Neural cell (in vitro differentiated cells): Measurements from ENCODE around the gene NRCAM. TPM values are rescaled to one million over a fixed set of nuclear protein-coding genes. Genes with fewer than 3 reads are reported as not detected.

ENCODE experiments used
- H2AFZ ChIP-seq: fragments of 200-600, 300-800 bp; sonication (generic), shearing (Covaris generic); 2 replicates; pipeline ENCODE4 v1.6.0; 2014; ENCODE audit warnings: low read depth, mild to moderate bottlenecking, antibody characterized with exemption, low read length, moderate library complexity
- H3F3A ChIP-seq: fragments of 200-600 bp; shearing (Covaris generic); 2 replicates; pipeline ENCODE4 v1.6.1; 2016; ENCODE audit warnings: mild to moderate bottlenecking, moderate library complexity, mixed read lengths, antibody characterized with exemption, low read length; ENCODE audit not compliant: insufficient read depth, poor library complexity, severe bottlenecking
- H3K27ac ChIP-seq: fragments of 200-600, 300-800 bp; sonication (generic), shearing (Covaris generic); 2 replicates; pipeline ENCODE4 v1.5.1; 2014; ENCODE audit warnings: mild to moderate bottlenecking, low read length, moderate library complexity
- H3K27me3 ChIP-seq: fragments of 300-800, 200-600 bp; sonication (generic), shearing (Covaris generic); 2 replicates; pipeline ENCODE4 v1.6.0; 2014; ENCODE audit warnings: mild to moderate bottlenecking, low read depth, low read length, moderate library complexity; ENCODE audit not compliant: insufficient read depth
- H3K36me3 ChIP-seq: fragments of 300-800, 200-600 bp; sonication (generic), shearing (Covaris generic); 2 replicates; pipeline ENCODE4 v1.5.1; 2014; ENCODE audit warnings: mild to moderate bottlenecking, antibody characterized with exemption, low read length, moderate library complexity; ENCODE audit not compliant: insufficient read depth
- H3K4me2 ChIP-seq: fragments of 300-800, 200-600 bp; sonication (generic), shearing (Covaris generic); 2 replicates; pipeline ENCODE4 v1.6.0; 2014; ENCODE audit warnings: mild to moderate bottlenecking, low read length
- H3K4me3 ChIP-seq: fragments of 300-800, 200-600 bp; sonication (generic), shearing (Covaris generic); 2 replicates; pipeline ENCODE4 v1.5.1; 2014; ENCODE audit warnings: mild to moderate bottlenecking, low read length, moderate library complexity
- H3K79me2 ChIP-seq: fragments of 200-600 bp; shearing (Covaris generic); replicated peaks from 2 replicates; pipeline ENCODE4 v1.6.0; 2014; ENCODE audit warnings: mild to moderate bottlenecking, low read length, moderate library complexity; ENCODE audit not compliant: insufficient read depth
- H3K9ac ChIP-seq: fragments of 300-800, 200-600 bp; sonication (generic), shearing (Covaris generic); 2 replicates; pipeline ENCODE4 v1.6.1; 2016; ENCODE audit warnings: mild to moderate bottlenecking, low read length, mixed read lengths
- H3K9me2 ChIP-seq: fragments of 200-600 bp; shearing (Covaris generic); 2 replicates; pipeline ENCODE4 v1.6.1; 2016; ENCODE audit warnings: mild to moderate bottlenecking, low read length, mixed read lengths; ENCODE audit not compliant: insufficient read depth
- H3K9me3 ChIP-seq: fragments of 200-600, 300-800 bp; sonication (generic), shearing (Covaris generic); 2 replicates; pipeline ENCODE4 v1.6.1; 2016; ENCODE audit warnings: mild to moderate bottlenecking, mixed run types, low read length, moderate library complexity, mixed read lengths
- H4K20me1 ChIP-seq: fragments of 200-600 bp; shearing (Covaris generic); 2 replicates; pipeline ENCODE4 v1.6.1; 2016; ENCODE audit warnings: mild to moderate bottlenecking, mixed run types; ENCODE audit not compliant: insufficient read depth
- EP300 ChIP-seq: fragments of 450-650 bp; conservative IDR thresholded peaks from 2 replicates; pipeline ENCODE4 v1.6.1; 2014; ENCODE audit warnings: antibody characterized with exemption, mild to moderate bottlenecking, moderate library complexity; ENCODE audit not compliant: poor library complexity, severe bottlenecking
- EZH2 ChIP-seq: fragments of 200-600, 300-800 bp; shearing (Covaris generic), sonication (generic); IDR thresholded peaks from 2 replicates; pipeline ENCODE4 v1.6.1; 2014; ENCODE audit warnings: antibody characterized with exemption, low read length, borderline replicate concordance, mild to moderate bottlenecking; ENCODE audit not compliant: insufficient read depth, poor library complexity, severe bottlenecking
- MXI1 ChIP-seq: fragments of 450-650 bp; conservative IDR thresholded peaks from 2 replicates; pipeline ENCODE4 v1.6.1; 2014; ENCODE audit warnings: antibody characterized with exemption, mild to moderate bottlenecking; ENCODE audit not compliant: poor library complexity, severe bottlenecking
- POLR2AphosphoS5 ChIP-seq: IDR thresholded peaks from 2 replicates; pipeline ENCODE4 v1.6.1; 2012
- RAD21 ChIP-seq: fragments of 450-650 bp; conservative IDR thresholded peaks from 2 replicates; pipeline ENCODE4 v1.6.1; 2014; ENCODE audit warnings: antibody characterized with exemption, mild to moderate bottlenecking, moderate library complexity
- SMC3 ChIP-seq: fragments of 450-650 bp; conservative IDR thresholded peaks from 2 replicates; pipeline ENCODE4 v1.6.1; 2014; ENCODE audit warnings: antibody characterized with exemption, mild to moderate bottlenecking, moderate library complexity; ENCODE audit not compliant: poor library complexity
- TAF1 ChIP-seq: IDR thresholded peaks from 2 replicates; pipeline ENCODE4 v1.6.1; 2012; ENCODE audit warnings: low read depth
- polyA plus RNA-seq: library from polyadenylated mRNA; depleted of rRNA; stranded (reverse); fragments of >200 nt; gene quantifications from 2 replicates; pipeline ENCODE4 v1.2.3, GENCODE V29; 2014
- TF ChIP-seq, protein P1 (sequence below): IDR thresholded peaks from 2 replicates; pipeline ENCODE4 v1.6.1; 2012; ENCODE audit warnings: borderline replicate concordance
- TF ChIP-seq, protein P2 (sequence below): fragments of 450-650 bp; IDR thresholded peaks from 2 replicates; pipeline ENCODE4 v1.5.1; 2014; ENCODE audit warnings: antibody characterized with exemption, mild to moderate bottlenecking, moderate library complexity; ENCODE audit not compliant: poor library complexity, severe bottlenecking

Gene NRCAM
- polyA plus RNA-seq, 1 donor from 2014 or later = 90.9 TPM

DNA sequence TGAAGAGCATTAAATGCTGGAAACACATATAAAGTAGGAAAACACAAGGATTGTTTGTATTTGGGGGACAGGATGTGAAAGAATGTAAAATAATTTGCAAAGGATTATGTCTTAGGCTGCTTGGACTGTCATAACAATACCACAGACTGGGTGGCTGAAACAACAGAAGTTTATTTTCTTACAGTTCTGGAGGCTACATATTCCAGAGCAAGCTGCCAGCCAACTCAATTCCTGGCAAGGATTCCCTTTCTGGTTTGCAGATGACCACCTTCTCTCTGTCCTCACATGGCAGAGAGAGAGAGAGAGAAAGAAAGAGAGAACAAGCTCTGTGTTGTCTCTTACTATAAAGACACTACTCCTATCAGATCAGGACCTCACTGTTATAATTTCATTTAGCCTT, 317.3 kb downstream of the NRCAM start:
- no peaks in the 10 kb centered on the region for H3K79me2 ChIP-seq
- no peaks in the 10 kb centered on the region for H3K9me3 ChIP-seq
- no peaks in the 10 kb centered on the region for H3K36me3 ChIP-seq
- H2AFZ ChIP-seq = no peak overlapping the region
- H3K27me3 ChIP-seq = no peaks in the 10 kb centered on the region
- no peaks in the 10 kb centered on the region for H3F3A ChIP-seq
- H4K20me1 ChIP-seq = no peaks in the 10 kb centered on the region
- H3K27ac ChIP-seq = no peak overlapping the region
- TF ChIP-seq MXI1 (no peak), EP300 (no peak), RAD21 (no peak), SMC3 (no peak), TAF1 (no peak), EZH2 (no peak), POLR2AphosphoS5 (no peak)
- TF ChIP-seq, protein P1, sequence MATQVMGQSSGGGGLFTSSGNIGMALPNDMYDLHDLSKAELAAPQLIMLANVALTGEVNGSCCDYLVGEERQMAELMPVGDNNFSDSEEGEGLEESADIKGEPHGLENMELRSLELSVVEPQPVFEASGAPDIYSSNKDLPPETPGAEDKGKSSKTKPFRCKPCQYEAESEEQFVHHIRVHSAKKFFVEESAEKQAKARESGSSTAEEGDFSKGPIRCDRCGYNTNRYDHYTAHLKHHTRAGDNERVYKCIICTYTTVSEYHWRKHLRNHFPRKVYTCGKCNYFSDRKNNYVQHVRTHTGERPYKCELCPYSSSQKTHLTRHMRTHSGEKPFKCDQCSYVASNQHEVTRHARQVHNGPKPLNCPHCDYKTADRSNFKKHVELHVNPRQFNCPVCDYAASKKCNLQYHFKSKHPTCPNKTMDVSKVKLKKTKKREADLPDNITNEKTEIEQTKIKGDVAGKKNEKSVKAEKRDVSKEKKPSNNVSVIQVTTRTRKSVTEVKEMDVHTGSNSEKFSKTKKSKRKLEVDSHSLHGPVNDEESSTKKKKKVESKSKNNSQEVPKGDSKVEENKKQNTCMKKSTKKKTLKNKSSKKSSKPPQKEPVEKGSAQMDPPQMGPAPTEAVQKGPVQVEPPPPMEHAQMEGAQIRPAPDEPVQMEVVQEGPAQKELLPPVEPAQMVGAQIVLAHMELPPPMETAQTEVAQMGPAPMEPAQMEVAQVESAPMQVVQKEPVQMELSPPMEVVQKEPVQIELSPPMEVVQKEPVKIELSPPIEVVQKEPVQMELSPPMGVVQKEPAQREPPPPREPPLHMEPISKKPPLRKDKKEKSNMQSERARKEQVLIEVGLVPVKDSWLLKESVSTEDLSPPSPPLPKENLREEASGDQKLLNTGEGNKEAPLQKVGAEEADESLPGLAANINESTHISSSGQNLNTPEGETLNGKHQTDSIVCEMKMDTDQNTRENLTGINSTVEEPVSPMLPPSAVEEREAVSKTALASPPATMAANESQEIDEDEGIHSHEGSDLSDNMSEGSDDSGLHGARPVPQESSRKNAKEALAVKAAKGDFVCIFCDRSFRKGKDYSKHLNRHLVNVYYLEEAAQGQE = no peak
- TF ChIP-seq, protein P2, sequence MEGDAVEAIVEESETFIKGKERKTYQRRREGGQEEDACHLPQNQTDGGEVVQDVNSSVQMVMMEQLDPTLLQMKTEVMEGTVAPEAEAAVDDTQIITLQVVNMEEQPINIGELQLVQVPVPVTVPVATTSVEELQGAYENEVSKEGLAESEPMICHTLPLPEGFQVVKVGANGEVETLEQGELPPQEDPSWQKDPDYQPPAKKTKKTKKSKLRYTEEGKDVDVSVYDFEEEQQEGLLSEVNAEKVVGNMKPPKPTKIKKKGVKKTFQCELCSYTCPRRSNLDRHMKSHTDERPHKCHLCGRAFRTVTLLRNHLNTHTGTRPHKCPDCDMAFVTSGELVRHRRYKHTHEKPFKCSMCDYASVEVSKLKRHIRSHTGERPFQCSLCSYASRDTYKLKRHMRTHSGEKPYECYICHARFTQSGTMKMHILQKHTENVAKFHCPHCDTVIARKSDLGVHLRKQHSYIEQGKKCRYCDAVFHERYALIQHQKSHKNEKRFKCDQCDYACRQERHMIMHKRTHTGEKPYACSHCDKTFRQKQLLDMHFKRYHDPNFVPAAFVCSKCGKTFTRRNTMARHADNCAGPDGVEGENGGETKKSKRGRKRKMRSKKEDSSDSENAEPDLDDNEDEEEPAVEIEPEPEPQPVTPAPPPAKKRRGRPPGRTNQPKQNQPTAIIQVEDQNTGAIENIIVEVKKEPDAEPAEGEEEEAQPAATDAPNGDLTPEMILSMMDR = no peak
- no peak overlapping the region for H3K9ac ChIP-seq
- H3K4me2 ChIP-seq = no peak overlapping the region
- H3K9me2 ChIP-seq = no peaks in the 10 kb centered on the region
- no peak overlapping the region for H3K4me3 ChIP-seq

DNA sequence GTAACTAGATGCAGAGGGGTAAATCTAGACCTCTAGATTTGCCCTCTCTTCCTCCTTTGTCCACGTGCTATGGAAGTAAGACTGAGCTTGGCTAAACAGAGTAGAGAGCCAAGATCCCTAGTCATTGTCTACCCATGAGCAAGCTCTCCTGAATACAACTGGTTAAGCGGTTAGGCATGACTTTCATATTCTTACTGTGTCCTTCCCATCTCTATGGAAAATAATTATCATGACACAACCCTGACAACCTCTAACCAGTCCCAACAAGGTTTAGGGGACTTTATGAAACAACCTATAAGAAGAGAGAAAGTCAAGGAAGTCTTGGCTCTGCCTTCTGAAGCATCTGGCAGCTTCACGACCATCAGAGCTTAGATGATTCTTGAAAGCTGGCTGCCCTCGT, 318.2 kb downstream of the NRCAM start:
- Histone ChIP-seq H4K20me1 (no peaks in the 10 kb centered on the region), H3K79me2 (no peaks in the 10 kb centered on the region), H2AFZ (no peak overlapping the region), H3K4me3 (no peak overlapping the region), H3K9me2 (no peaks in the 10 kb centered on the region), H3F3A (no peaks in the 10 kb centered on the region), H3K9ac (no peak overlapping the region), H3K27ac (no peak overlapping the region), H3K36me3 (no peaks in the 10 kb centered on the region), H3K9me3 (no peaks in the 10 kb centered on the region), H3K4me2 (no peak overlapping the region), H3K27me3 (no peaks in the 10 kb centered on the region)
- TF ChIP-seq POLR2AphosphoS5 = no peak
- TF ChIP-seq TAF1 = no peak
- TF ChIP-seq, protein P1 = no peak
- TF ChIP-seq RAD21 = no peak
- TF ChIP-seq EZH2 = no peak
- no peak for TF ChIP-seq MXI1
- no peak for TF ChIP-seq EP300
- TF ChIP-seq, protein P2 = no peak
- no peak for TF ChIP-seq SMC3
